ENCODE measurements around the gene CCDC8. TPM values are rescaled to one million over a fixed set of nuclear protein-coding genes. Genes with fewer than 3 reads are reported as not detected.

The CCDC8 gene
- total RNA-seq, 6 donors from 2014 or later: 6.0 to 14.3 (median 8.3) TPM

DNA sequence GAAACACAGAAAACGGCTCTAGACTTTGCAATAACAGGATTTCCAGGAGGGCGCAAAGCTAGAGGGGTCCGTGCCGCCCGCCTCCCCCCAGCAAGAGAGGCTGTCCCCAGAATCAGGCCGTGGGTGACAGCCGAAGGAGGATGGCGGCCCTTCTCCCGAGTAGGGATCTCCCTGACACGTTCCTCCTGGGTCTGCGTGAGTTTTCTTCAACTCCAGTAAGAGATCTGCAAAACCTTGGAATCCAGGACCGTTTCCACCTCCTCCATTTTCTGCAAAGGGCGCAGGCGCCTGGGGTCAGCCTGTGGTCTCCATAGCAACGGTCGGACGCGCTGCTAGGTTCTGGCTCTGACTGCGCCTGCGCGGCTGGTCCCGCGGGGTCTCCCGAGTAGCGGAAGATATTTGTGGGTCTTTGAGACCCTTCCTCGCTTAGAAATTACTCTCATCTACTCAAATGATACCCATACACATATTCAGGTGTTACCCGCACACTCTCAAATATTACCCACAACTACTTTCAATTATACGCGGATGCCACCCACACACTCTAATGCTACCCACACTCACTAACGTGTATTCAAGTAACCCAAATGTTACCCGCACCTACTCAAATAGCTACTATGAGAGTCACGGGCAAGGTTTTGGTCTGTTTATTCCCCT is 13.3 kb upstream of the CCDC8 start:
- H3K4me3 ChIP-seq: peak overlapping the region in 3 of 4 donors; percentile 45 to 54 (median 50)
- H3K36me3 ChIP-seq: no peaks in the 10 kb centered on the region
- H3K27me3 ChIP-seq: peaks cover 0 to 3% (median 0%) of the 10 kb centered on the region in 4 donors
- DNase-seq (peak; percentile 70 to 88), ATAC-seq (ENCODE audit: low FRiP score in 2 of 2) (peak; percentile 72 to 83)
- no peaks in the 10 kb centered on the region for H3K9me3 ChIP-seq
- H3K4me1 ChIP-seq: peaks cover 0 to 22% (median 11%) of the 10 kb centered on the region in 4 donors
- WGBS, 2 donors: 3 to 4% methylated on average over 15 to 32 of the region's 32 CpGs
- H3K27ac ChIP-seq: peak overlapping the region in 2 of 4 donors; percentile 18 to 55
- no peak for TF ChIP-seq EP300 (IDR thresholded peaks at IDR 0.05)
- TF ChIP-seq, protein P1, sequence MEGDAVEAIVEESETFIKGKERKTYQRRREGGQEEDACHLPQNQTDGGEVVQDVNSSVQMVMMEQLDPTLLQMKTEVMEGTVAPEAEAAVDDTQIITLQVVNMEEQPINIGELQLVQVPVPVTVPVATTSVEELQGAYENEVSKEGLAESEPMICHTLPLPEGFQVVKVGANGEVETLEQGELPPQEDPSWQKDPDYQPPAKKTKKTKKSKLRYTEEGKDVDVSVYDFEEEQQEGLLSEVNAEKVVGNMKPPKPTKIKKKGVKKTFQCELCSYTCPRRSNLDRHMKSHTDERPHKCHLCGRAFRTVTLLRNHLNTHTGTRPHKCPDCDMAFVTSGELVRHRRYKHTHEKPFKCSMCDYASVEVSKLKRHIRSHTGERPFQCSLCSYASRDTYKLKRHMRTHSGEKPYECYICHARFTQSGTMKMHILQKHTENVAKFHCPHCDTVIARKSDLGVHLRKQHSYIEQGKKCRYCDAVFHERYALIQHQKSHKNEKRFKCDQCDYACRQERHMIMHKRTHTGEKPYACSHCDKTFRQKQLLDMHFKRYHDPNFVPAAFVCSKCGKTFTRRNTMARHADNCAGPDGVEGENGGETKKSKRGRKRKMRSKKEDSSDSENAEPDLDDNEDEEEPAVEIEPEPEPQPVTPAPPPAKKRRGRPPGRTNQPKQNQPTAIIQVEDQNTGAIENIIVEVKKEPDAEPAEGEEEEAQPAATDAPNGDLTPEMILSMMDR (IDR thresholded peaks at IDR 0.05): no peak
- no peak for TF ChIP-seq POLR2A (IDR thresholded peaks at IDR 0.05)
- no peak for TF ChIP-seq POLR2AphosphoS5 (IDR thresholded peaks at IDR 0.05)

DNA sequence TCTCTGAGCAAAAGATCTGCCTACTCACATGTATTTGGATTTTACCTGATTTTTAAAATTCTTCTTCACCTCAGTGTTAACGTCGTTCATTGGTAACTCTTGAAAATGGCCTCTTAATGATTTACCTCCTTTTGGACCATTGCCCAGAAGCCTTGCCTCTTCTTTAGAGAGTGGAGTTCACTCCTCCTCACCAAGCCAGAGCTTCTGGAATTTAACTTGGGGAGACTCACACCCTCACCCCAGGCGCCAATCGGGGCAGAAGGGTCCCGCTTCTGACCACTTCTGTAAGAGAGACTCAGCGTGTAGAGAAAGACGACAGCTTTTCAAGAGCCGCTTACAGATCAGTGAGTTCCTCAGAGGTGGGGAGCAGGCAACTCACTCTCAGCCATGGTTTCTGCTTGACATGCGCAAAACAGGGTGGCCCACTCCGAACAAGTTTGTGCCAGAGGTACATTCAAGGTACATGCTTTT is 12.7 kb upstream of the CCDC8 start:
- TF ChIP-seq POLR2A (IDR thresholded peaks at IDR 0.05): no peak
- TF ChIP-seq POLR2AphosphoS5 (IDR thresholded peaks at IDR 0.05): no peak
- TF ChIP-seq EP300 (IDR thresholded peaks at IDR 0.05): no peak
- TF ChIP-seq, protein P1 (IDR thresholded peaks at IDR 0.05): no peak
- peaks cover 0 to 3% (median 0%) of the 10 kb centered on the region in 4 donors for H3K27me3 ChIP-seq
- no peaks in the 10 kb centered on the region for H3K36me3 ChIP-seq
- WGBS, 2 donors: 5 to 10% methylated on average over 8 to 10 of the region's 10 CpGs
- H3K9me3 ChIP-seq: no peaks in the 10 kb centered on the region
- peak overlapping the region in 3 of 4 donors; percentile 45 to 54 (median 50) for H3K4me3 ChIP-seq
- peak overlapping the region in 2 of 4 donors; percentile 18 to 55 for H3K27ac ChIP-seq
- H3K4me1 ChIP-seq: peaks cover 0 to 22% (median 11%) of the 10 kb centered on the region in 4 donors
- DNase-seq (peak in 1 of 2 donors; percentile 32), ATAC-seq (ENCODE audit: low FRiP score in 2 of 2) (peak; percentile 5 to 42)

DNA sequence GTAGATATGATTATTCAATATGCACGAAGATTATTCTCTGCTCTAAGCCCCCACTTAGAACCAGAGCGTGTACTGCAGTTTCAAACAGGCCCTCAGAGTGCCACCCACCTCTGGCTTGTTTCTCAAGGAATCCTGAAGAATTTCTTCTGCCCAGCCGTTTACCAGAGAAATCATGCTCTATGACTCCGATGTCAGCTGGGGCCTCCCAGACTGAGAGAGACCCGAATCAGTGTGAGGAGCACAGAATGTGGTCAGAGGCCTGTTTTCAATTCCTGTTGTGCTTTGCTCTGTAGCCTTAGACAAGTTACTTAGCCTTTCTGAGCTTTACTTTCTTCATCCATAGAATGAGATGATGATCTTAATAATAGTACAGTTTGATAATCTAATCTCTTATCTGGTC is 9.8 kb upstream of the CCDC8 start:
- Histone ChIP-seq H3K27me3 (peaks cover 0 to under 1% (median 0%) of the 10 kb centered on the region in 4 donors), H3K4me1 (peaks cover 0 to 11% (median 5%) of the 10 kb centered on the region in 4 donors), H3K27ac (no peak overlapping the region), H3K4me3 (no peak overlapping the region), H3K9me3 (no peaks in the 10 kb centered on the region), H3K36me3 (no peaks in the 10 kb centered on the region)
- 67 to 75% methylated on average over 5 of the region's 5 CpGs for WGBS, 2 donors
- no peak for TF ChIP-seq POLR2AphosphoS5 (IDR thresholded peaks at IDR 0.05)
- TF ChIP-seq EP300 (IDR thresholded peaks at IDR 0.05): no peak
- TF ChIP-seq, protein P1 (IDR thresholded peaks at IDR 0.05): no peak
- TF ChIP-seq POLR2A (IDR thresholded peaks at IDR 0.05): no peak
- ATAC-seq (ENCODE audit: low FRiP score in 2 of 2) (no peak), DNase-seq (no peak)

DNA sequence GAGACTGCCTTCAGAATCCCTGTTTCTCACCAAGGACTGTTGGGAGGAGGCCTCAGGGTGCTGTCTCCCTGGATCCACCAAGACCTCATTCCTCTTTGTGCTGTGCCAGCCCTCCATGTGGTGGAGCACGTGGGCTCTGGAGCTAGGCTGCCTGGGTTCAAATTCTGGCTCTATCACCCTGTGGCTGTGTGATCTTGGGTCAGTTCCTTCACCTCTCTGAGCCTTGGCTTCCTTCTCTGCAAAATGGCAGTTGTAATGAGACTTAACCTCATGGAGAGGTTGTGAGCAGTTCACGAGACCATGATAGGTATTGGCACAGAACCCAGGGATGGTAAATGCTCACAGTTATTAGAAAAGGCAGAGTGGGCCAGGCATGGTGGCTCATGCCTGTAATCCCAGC is 9.0 kb upstream of the CCDC8 start:
- DNase-seq (no peak), ATAC-seq (ENCODE audit: low FRiP score in 2 of 2) (no peak)
- Histone ChIP-seq H3K36me3 (no peaks in the 10 kb centered on the region), H3K9me3 (no peaks in the 10 kb centered on the region), H3K4me1 (peaks cover 0 to 11% (median 5%) of the 10 kb centered on the region in 4 donors), H3K27ac (no peak overlapping the region), H3K4me3 (no peak overlapping the region), H3K27me3 (no peaks in the 10 kb centered on the region)
- 69 to 78% methylated on average over 2 of the region's 2 CpGs for WGBS, 2 donors
- TF ChIP-seq POLR2AphosphoS5 (IDR thresholded peaks at IDR 0.05) (no peak), EP300 (IDR thresholded peaks at IDR 0.05) (no peak), POLR2A (IDR thresholded peaks at IDR 0.05) (no peak)
- TF ChIP-seq, protein P1 (IDR thresholded peaks at IDR 0.05): no peak

All from upper lobe of left lung (tissue), 6 donors.